Tibial nerve (tissue), 4 donors: ENCODE results near the gene TMEM179B. TPM values are rescaled to one million over a fixed set of nuclear protein-coding genes. Genes with fewer than 3 reads are reported as not detected.

ENCODE experiments used
- DNase-seq, 2 donors: peaks; one replicate each; pipeline ENCODE4 v3.0.0-alpha.2; 2019; ENCODE audit warnings: low spot score in 2 of 2
- H3K27ac ChIP-seq, 4 donors: fragments of 200-600 bp; sonication (generic) in 3 of 4; one replicate each; pipeline ENCODE4 v1.5.1; 2017 to 2019; ENCODE audit warnings: mild to moderate bottlenecking in 1 of 4
- H3K27me3 ChIP-seq, 2 donors: fragments of 200-600 bp; sonication (generic) in 1 of 2; one replicate each; pipeline versions ENCODE4 v1.5.1 to v1.6.0; 2017 to 2019
- H3K36me3 ChIP-seq, 3 donors: fragments of 200-600 bp; sonication (generic); one replicate each; pipeline ENCODE4 v1.5.1; 2018 to 2019
- H3K4me1 ChIP-seq, 4 donors: fragments of 200-600 bp; sonication (generic) in 3 of 4; one replicate each; pipeline ENCODE4 v1.5.1; 2017 to 2019
- H3K4me3 ChIP-seq, 4 donors: fragments of 200-600 bp; sonication (generic) in 3 of 4; one replicate each; pipeline ENCODE4 v1.5.1; 2017 to 2019; ENCODE audit warnings: mild to moderate bottlenecking in 1 of 4, moderate library complexity in 1 of 4
- H3K9me3 ChIP-seq, 4 donors: fragments of 200-600 bp; sonication (generic) in 3 of 4; one replicate each; pipeline ENCODE4 v1.5.1; 2017 to 2019
- EP300 ChIP-seq, 2 donors: sonication (generic); formaldehyde crosslinking; IDR thresholded peaks; one replicate each; pipeline ENCODE4 v1.6.1; 2017; ENCODE audit warnings: antibody characterized with exemption in 2 of 2, mild to moderate bottlenecking in 1 of 2
- POLR2A ChIP-seq, 2 donors: fragments of 450-650 bp; IDR thresholded peaks; one replicate each; pipeline ENCODE4 v1.6.1; 2017; ENCODE audit warnings: antibody characterized with exemption in 2 of 2, mild to moderate bottlenecking in 2 of 2, moderate library complexity in 2 of 2
- WGBS, 2 donors: methylation state at CpG; one replicate each; pipeline ENCODE4 v1.1.5; 2018; 5-methylcytosine and 5-hydroxymethylcytosine counted together
- total RNA-seq, 4 donors: library from RNA; depleted of rRNA; stranded (reverse); fragments of >200 nt; gene quantifications; one replicate each; pipeline ENCODE4 v1.1.0, GENCODE V29; 2016
- TF ChIP-seq, protein P1 (sequence below), 5 experiments: fragments of 200-600 bp in 3 of 5; fragments of 450-650 bp in 2 of 5; sonication (generic) in 3 of 5; IDR thresholded peaks; one replicate each; pipeline ENCODE4 v1.5.1; 2016 to 2019; ENCODE audit warnings: antibody characterized with exemption in 5 of 5, mild to moderate bottlenecking in 3 of 5, moderate library complexity in 2 of 5

Gene TMEM179B
- total RNA-seq, 4 donors from 2014 or later, result 80.8 to 105 (median 94.9) TPM

DNA sequence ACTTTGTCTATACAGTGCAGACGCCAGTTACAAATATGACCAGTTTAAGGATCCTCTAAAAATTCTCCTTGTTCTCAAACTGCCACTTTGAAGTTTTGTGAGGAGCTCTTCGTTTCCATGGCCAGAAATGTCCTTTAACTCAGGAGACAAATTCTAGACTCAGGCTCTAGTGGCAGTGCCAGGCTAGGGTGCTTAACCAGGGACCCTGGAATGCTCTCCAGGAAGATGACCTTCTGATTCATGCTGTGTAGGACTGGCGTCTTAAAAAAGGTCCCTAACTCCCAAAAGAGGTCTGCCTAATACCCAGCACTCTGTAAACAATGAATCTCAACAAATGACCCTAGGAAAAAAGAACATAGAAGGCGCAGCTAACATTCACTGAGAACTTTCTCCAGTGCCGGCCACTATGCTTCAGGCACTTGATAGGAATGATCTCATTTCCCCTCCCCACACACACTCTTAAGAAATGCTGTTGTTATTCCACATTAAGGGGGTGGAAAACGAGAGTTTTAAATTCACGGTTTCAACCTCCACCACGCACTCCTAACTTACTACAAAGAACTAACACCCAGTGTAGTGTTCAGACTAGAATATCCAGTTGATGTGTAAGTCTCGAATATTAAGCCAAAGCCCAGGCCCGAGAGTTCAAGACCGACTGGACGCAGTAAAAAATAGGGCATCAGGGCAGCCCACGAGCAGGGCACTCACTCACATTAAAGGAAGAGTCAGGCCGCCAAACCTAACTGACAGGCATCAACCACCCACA, 17.3 kb downstream of the TMEM179B start:
- H3K27ac ChIP-seq, result peak overlapping the region; percentile 92 to 95 (median 94)
- peak in 1 of 2 donors; percentile 25 for DNase-seq
- H3K36me3 ChIP-seq, result peaks cover 4 to 53% (median 6%) of the 10 kb centered on the region in 3 donors
- peaks cover 0 to 39% (median 16%) of the 10 kb centered on the region in 4 donors for H3K4me1 ChIP-seq
- peak in 1 of 2 donors; percentile 4 for TF ChIP-seq EP300 (IDR thresholded peaks at IDR 0.05)
- TF ChIP-seq, protein P1, sequence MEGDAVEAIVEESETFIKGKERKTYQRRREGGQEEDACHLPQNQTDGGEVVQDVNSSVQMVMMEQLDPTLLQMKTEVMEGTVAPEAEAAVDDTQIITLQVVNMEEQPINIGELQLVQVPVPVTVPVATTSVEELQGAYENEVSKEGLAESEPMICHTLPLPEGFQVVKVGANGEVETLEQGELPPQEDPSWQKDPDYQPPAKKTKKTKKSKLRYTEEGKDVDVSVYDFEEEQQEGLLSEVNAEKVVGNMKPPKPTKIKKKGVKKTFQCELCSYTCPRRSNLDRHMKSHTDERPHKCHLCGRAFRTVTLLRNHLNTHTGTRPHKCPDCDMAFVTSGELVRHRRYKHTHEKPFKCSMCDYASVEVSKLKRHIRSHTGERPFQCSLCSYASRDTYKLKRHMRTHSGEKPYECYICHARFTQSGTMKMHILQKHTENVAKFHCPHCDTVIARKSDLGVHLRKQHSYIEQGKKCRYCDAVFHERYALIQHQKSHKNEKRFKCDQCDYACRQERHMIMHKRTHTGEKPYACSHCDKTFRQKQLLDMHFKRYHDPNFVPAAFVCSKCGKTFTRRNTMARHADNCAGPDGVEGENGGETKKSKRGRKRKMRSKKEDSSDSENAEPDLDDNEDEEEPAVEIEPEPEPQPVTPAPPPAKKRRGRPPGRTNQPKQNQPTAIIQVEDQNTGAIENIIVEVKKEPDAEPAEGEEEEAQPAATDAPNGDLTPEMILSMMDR (IDR thresholded peaks at IDR 0.05), result no peak
- no peak for TF ChIP-seq POLR2A (IDR thresholded peaks at IDR 0.05)
- no peaks in the 10 kb centered on the region for H3K9me3 ChIP-seq
- H3K4me3 ChIP-seq, result peak overlapping the region; percentile 61 to 98 (median 83)
- H3K27me3 ChIP-seq, result no peaks in the 10 kb centered on the region
- 1 to 2% methylated on average over 13 to 14 of the region's 14 CpGs for WGBS, 2 donors

DNA sequence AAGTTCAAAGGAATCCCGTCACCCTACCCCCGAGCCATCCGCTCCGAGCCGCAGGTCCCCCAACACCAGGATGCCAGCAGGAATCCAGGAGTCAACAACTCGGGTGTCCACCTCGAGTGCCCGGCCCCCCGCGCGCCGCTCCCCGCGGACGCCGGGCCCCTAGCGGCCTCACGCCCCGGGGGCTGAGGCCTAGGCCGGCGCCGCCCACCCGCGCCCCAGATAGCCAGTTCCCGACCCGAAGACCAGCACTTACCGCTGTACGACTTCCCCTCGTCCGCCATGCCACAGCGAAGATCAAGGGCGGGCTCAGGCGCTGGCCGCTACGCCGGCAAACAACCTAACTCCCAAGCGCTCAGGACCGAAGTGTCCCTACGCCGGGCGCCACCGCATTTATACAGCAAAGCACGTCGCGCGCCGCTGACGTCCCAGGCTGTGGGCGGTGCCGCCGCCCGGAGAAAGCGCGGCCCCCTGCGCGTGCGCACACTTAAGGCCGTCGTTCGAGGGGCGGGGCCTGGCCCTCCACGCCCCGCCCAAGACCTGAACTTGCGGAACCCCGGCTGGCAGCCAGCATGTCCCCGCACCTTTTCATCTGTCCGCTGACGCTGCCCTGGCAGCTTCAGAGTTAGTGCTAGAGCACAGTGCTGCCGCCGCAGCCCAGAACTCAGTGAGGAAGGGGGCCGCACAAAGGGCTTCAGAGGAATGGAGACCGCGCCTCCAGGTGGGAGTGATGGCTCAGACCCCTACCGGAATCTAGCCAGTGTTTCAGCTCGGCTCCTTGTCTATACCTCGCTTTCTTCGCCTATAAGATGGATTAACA, 18.1 kb downstream of the TMEM179B start, which contains the start of gene NXF1:
NXF1 (minus strand) TSS at position 365 of the 817 bp plus-strand sequence; CDS start at position 281, 84 bp downstream.
- no peaks in the 10 kb centered on the region for H3K27me3 ChIP-seq
- peaks cover 0 to 45% (median 6%) of the 10 kb centered on the region in 3 donors for H3K36me3 ChIP-seq
- WGBS, 2 donors, result 1 to 3% methylated on average over 19 to 26 of the region's 77 CpGs
- H3K27ac ChIP-seq, result peak within 1 kb of the TSS; percentile 92 to 95 (median 94)
- no peaks in the 10 kb centered on the region for H3K9me3 ChIP-seq
- peak; percentile 94 to 95 for DNase-seq
- TF ChIP-seq, protein P1 (IDR thresholded peaks at IDR 0.05), result peak in 3 of 5 experiments; percentile 13 to 57 (median 47)
- TF ChIP-seq POLR2A (IDR thresholded peaks at IDR 0.05) (peak; percentile 98 to 100), EP300 (IDR thresholded peaks at IDR 0.05) (peak; percentile 98 to 100)
- peaks cover 0 to 39% (median 16%) of the 10 kb centered on the region in 4 donors for H3K4me1 ChIP-seq
- peak within 1 kb of the TSS; percentile 61 to 98 (median 83) for H3K4me3 ChIP-seq

DNA sequence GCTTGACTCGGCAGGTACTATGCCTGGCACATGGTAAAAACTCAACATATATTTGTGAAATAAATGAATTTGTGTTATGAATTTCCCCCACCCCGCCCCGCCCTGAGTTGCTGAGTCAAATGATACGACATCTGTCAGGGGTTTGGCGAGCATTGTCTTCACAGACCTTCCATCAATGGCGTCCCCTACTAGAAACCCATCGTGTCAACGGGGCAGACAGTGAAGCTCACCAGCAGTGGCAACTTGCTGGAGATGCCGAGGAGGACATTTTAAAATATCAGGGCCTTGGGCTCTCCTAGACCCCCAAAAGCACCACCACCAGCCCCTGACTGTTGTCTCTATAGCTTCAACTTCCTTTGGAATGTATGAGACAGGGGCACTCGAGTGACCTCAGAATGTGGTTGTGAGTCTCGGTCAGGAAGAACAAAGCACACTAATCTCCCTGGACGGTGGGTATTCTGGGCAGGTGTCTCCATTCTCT, 18.8 kb downstream of the TMEM179B start:
- Histone ChIP-seq H3K27ac (peak overlapping the region; percentile 92 to 95 (median 94)), H3K4me3 (peak overlapping the region; percentile 61 to 98 (median 83)), H3K36me3 (peaks cover 0 to 38% (median 6%) of the 10 kb centered on the region in 3 donors), H3K4me1 (peaks cover 0 to 39% (median 16%) of the 10 kb centered on the region in 4 donors), H3K27me3 (no peaks in the 10 kb centered on the region), H3K9me3 (no peaks in the 10 kb centered on the region)
- TF ChIP-seq EP300 (IDR thresholded peaks at IDR 0.05), result no peak
- TF ChIP-seq, protein P1 (IDR thresholded peaks at IDR 0.05), result no peak
- WGBS, 2 donors, result 26 to 30% methylated on average over 12 of the region's 12 CpGs
- no peak for DNase-seq

DNA sequence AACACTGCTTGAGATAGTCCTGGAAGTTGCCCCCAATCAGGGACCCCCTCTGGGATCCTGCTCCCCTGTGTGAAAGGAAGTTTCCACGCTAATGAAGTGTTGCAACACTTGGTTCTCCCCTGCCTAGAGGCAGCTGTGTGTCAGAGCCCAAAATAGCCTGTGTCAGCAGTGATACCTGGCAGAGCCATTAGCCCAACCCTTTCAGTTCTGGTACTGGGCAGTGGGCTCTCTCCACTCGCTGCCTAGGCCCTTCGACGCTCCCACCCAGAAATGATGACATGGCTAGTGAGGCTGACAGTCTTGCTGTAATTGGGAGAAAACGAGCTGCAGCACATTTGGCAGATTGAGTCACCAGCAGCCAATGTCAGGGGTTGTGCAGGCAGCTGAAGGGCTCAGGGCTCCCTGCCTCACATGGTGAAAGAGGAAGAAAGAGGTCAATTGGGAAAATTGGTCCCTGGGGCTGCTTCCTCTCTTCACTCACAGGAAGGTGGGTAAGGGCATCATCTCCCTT, 19.5 kb downstream of the TMEM179B start:
- Histone ChIP-seq H3K27me3 (no peaks in the 10 kb centered on the region), H3K27ac (peak overlapping the region in 3 of 4 donors; percentile 92 to 95 (median 95)), H3K9me3 (no peaks in the 10 kb centered on the region), H3K4me1 (peaks cover 0 to 39% (median 16%) of the 10 kb centered on the region in 4 donors), H3K36me3 (peaks cover 0 to 31% (median 6%) of the 10 kb centered on the region in 3 donors), H3K4me3 (no peak overlapping the region)
- 55 to 75% methylated on average over 4 to 5 of the region's 5 CpGs for WGBS, 2 donors
- peak in 1 of 2 donors; percentile 18 for DNase-seq
- TF ChIP-seq POLR2A (IDR thresholded peaks at IDR 0.05) (no peak), EP300 (IDR thresholded peaks at IDR 0.05) (no peak)
- TF ChIP-seq, protein P1 (IDR thresholded peaks at IDR 0.05), result no peak
